Uterus (tissue), 2 donors: ENCODE measurements around the gene KIRREL2.

Experiments used
- CTCF ChIP-seq, 4 experiments: fragments of 200-600 bp in 2 of 4; fragments of 450-650 bp in 2 of 4; sonication (generic) in 2 of 4; IDR thresholded peaks; one replicate each; pipeline ENCODE4 v1.5.1; 2016 to 2019; ENCODE audit warnings: antibody characterized with exemption in 4 of 4, mild to moderate bottlenecking in 2 of 4, moderate library complexity in 1 of 4
- POLR2A ChIP-seq, 2 donors: fragments of 450-650 bp; IDR thresholded peaks; one replicate each; pipeline ENCODE4 v1.6.1; 2016; ENCODE audit warnings: antibody characterized with exemption in 2 of 2, mild to moderate bottlenecking in 1 of 2, moderate library complexity in 1 of 2

DNA sequence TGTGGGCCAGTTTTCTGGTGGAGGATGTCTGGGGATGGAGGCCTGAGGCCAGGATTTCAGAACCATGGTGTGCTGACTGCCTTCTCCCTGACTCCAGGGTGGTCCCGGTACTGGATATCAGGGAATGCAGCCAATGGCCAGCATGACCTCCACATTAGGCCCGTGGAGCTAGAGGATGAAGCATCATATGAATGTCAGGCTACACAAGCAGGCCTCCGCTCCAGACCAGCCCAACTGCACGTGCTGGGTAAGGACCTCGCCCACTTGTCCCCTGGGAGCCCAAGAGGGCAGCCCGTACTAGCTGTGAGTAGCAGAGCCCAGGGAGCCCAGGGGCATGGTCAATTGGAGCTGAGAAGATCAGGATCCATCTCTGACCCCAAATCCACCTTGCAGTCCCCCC lies 1.6 kb downstream of the KIRREL2 start:
- TF ChIP-seq POLR2A (IDR thresholded peaks at IDR 0.05) (no peak), CTCF (IDR thresholded peaks at IDR 0.05) (no peak)
